ENCODE results near the gene CFL2. TPM values are rescaled to one million over a fixed set of nuclear protein-coding genes. Genes with fewer than 3 reads are reported as not detected.

Gene CFL2
- 10 to 100 TPM; 35.3 to 69.4 (median 67.4) TPM for total RNA-seq

GRCh38 chr14:34714320-34715126, at the start of gene CFL2:
CFL2 (minus strand) TSS chr14:34714593; CDS start chr14:34714540, 53 bp downstream.
- DNase-seq (ENCODE audit: low spot score) (peak; percentile 31), ATAC-seq (ENCODE audit: low FRiP score) (peak; percentile 91)
- TF ChIP-seq CTCF (IDR thresholded peaks at IDR 0.05), result no peak

GRCh38 chr14:34755215-34755614, 40.8 kb upstream of the CFL2 start:
- ATAC-seq (ENCODE audit: low FRiP score), result no peak
- no peak for DNase-seq (ENCODE audit: low spot score)
- TF ChIP-seq CTCF (IDR thresholded peaks at IDR 0.05), result no peak

GRCh38 chr14:34754687-34755086, 40.3 kb upstream of the CFL2 start:
- no peak for TF ChIP-seq CTCF (IDR thresholded peaks at IDR 0.05)
- DNase-seq (ENCODE audit: low spot score) (no peak), ATAC-seq (ENCODE audit: low FRiP score) (no peak)

- DNase-seq (ENCODE audit: low spot score) (no peak), ATAC-seq (ENCODE audit: low FRiP score) (peak; percentile 75)
- no peak for TF ChIP-seq CTCF (IDR thresholded peaks at IDR 0.05)
Observed at GRCh38 chr14:34750670-34751069, 36.3 kb upstream of the CFL2 start.

- no peak for TF ChIP-seq CTCF (IDR thresholded peaks at IDR 0.05)
- no peak for DNase-seq (ENCODE audit: low spot score)
- ATAC-seq (ENCODE audit: low FRiP score), result no peak
Observed at GRCh38 chr14:34750233-34750632, 35.8 kb upstream of the CFL2 start.

- TF ChIP-seq CTCF (IDR thresholded peaks at IDR 0.05), result no peak
- ATAC-seq (ENCODE audit: low FRiP score), result no peak
- DNase-seq (ENCODE audit: low spot score), result no peak
Observed at GRCh38 chr14:34749408-34749807, 35.0 kb upstream of the CFL2 start.
